GM12801 (cell line): Measurements from ENCODE around the gene CCDC148.

Source experiments
- CTCF ChIP-seq: IDR thresholded peaks from one replicate; pipeline ENCODE4 v1.5.1; 2011; ENCODE audit warnings: control low read depth; ENCODE audit not compliant: insufficient read length; ENCODE audit errors: extremely low read depth

CCDC148 gene

GRCh38 chr2:158182676-158183295 lies 273.8 kb downstream of the CCDC148 start:
- no peak for TF ChIP-seq CTCF

GRCh38 chr2:158181171-158181570 lies 275.4 kb downstream of the CCDC148 start:
- no peak for TF ChIP-seq CTCF

DNA sequence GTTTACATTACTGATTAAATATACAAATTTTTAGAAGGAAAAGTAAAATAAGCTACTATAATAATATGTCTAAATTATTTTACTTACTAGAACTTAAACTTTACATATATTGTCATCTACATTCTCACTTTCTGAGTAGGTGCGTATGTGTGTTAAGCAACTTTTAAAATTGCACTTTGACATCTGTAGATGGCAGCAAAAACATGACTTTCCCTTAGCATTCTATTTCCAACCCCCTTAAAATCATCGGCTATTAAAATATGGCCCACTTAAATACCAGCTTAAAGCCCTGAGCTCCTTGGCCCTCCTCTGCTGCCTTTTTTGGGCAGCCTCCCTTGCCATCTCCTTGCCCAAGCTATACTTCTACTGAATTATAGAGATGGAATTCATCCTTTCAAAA lies 276.9 kb downstream of the CCDC148 start:
- TF ChIP-seq CTCF, result no peak

DNA sequence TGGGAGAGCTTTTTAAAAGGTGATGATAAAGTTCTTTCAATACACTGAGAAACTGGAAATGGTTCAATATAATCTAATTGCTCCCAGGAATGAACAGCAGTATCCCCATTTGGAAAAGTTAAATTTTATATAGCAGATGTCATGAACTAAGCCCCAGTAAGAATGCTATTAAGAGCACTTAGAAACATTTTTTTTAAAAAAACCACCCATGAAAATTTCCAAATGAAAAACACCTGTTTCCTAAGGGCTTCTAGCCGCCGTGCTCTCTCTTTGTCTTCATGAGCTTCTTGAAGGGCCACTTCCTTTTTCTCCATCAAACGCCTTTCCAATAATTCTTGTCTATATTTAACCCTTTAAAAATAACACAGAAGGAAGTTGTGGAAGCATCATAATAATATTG lies 277.9 kb downstream of the CCDC148 start:
- no peak for TF ChIP-seq CTCF

DNA sequence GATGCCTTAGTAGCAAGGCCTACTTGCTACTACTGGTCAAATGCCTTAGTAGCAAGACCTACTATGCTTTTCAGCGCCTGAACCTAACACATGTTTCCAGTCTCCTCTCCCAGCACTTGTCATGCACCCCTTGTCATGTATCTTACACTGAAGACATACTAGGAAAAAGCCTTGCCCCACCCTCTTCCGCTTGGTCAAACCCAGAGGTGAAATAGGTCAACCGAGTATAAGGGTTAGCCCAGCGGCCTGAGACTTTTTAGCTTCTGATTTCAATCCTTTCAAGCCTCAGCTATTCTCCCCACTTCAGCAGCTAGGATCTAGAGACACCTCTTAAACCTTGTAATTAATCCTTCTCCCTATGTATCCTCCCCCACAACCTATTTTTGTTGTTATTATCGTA lies 281.6 kb downstream of the CCDC148 start:
- TF ChIP-seq CTCF, result no peak

GRCh38 chr2:158174495-158174894 lies 282.1 kb downstream of the CCDC148 start:
- no peak for TF ChIP-seq CTCF

DNA sequence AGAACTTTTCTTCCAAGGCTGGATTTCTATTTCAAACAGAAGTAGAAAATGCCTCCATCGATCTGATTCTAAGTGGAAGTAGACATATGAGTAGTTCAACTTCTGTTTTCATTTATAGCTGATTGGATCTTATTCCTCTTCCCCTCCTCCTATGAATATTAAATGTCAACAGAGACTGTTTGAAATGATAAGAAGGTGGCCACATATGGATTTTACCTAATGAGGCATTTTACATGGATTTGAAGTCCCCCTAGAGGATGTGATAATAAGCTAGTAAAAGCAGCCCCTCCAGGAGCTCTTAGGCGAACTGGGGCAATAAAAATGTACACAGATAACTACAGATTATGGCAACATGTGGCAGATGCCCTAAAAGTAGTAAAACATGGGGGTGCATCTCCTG lies 283.8 kb downstream of the CCDC148 start:
- TF ChIP-seq CTCF, result no peak
